Motor neuron (in vitro differentiated cells): ENCODE results near the gene TC2N. TPM values are rescaled to one million over a fixed set of nuclear protein-coding genes. Genes with fewer than 3 reads are reported as not detected.

ENCODE experiments used
- ATAC-seq, 8 experiments: fragments of 200-7000 bp; cut with Tn5 transposase; replicated peaks in 6 of 8; 2 replicates each; pipeline ENCODE4 v1.8.0; 2021; ENCODE audit warnings: mild to moderate bottlenecking in 8 of 8, moderate library complexity in 8 of 8
- H3K27ac ChIP-seq, 2 donors: fragments of 250-450 bp; sonication (Bioruptor Pico); 2 replicates each; pipeline ENCODE4 v1.9.0; 2021; ENCODE audit warnings: antibody characterized with exemption in 2 of 2, mild to moderate bottlenecking in 2 of 2, moderate library complexity in 1 of 2
- H3K4me1 ChIP-seq, 2 donors: fragments of 250-450 bp; sonication (Bioruptor Pico); replicated peaks in 1 of 2; 2 replicates each; pipeline ENCODE4 v1.6.1; 2021; ENCODE audit warnings: antibody characterized with exemption in 2 of 2, mild to moderate bottlenecking in 2 of 2, moderate library complexity in 1 of 2
- H3K4me3 ChIP-seq, 5 donors: fragments of 250-450 bp; sonication (Bioruptor Pico); 2 replicates each; pipeline ENCODE4 v1.9.0; 2021; ENCODE audit warnings: antibody characterized with exemption in 5 of 5, mild to moderate bottlenecking in 5 of 5, moderate library complexity in 4 of 5
- WGBS, 10 experiments: fragments of 450-650 bp; shearing (Covaris generic); methylation state at CpG; one replicate each; pipeline ENCODE4 v1.0.0; 2022; 5-methylcytosine and 5-hydroxymethylcytosine counted together
- in situ Hi-C, 9 experiments: fragments of 400-800 bp; cut with MboI; loops; one replicate each; pipeline ENCODE4 v1.15.0; 2021; ENCODE audit warnings: low sequenced_read_pairs in 9 of 9, low pct_unique_long_range_greater_than_20kb in 2 of 9; ENCODE audit not compliant: unreplicated experiment in 9 of 9
- total RNA-seq, 8 experiments: library from RNA; unstranded; fragments of 300-600 nt; gene quantifications; 2 replicates each; pipeline versions ENCODE4 v1.2.3 to v1.2.4, GENCODE V29; 2022

The TC2N gene
- total RNA-seq, 8 experiments from 2014 or later = 0.10 to 81.1 (median 1.2) TPM

- Histone ChIP-seq H3K4me1 (peaks cover 13 to 15% of the 10 kb centered on the region in 2 donors), H3K4me3 (no peak overlapping the region), H3K27ac (no peak overlapping the region)
- ATAC-seq = no peak
- in situ Hi-C loops = no loop called here
- WGBS, 10 experiments = 61 to 100% (median 92%) methylated on average over 1 to 2 of the region's 2 CpGs
These were observed 136.3 kb downstream of the TC2N start for GRCh38 chr14:91731018-91731417.

- WGBS, 10 experiments = 0 to 94% (median 40%) methylated on average over 1 to 3 of the region's 3 CpGs; no CpG with 5 or more reads in 4 of the 10 experiments
- Histone ChIP-seq H3K27ac (no peak overlapping the region), H3K4me1 (peaks cover 13 to 15% of the 10 kb centered on the region in 2 donors), H3K4me3 (no peak overlapping the region)
- ATAC-seq = peak in 1 of 8 experiments; percentile 25
- in situ Hi-C loops = no loop called here
These were observed 137.6 kb downstream of the TC2N start for GRCh38 chr14:91729756-91730155.

Other genes with a start within 250 kb of the TC2N start
- gene CATSPERB, start 135.4 kb downstream of the TC2N start, total RNA-seq = 10 to 100 TPM in 1 of 8 experiments, under 1 TPM in 3, not detected in 4; 0.05 to 14.9 (median 0.41) TPM
- gene FBLN5, start 80.2 kb upstream of the TC2N start, total RNA-seq = 100 to 1,000 TPM in 1 of 8 experiments, 1 to 10 TPM in 5, under 1 TPM in 2; 0.50 to 516 (median 3.4) TPM
- gene TRIP11, start 172.5 kb upstream of the TC2N start, total RNA-seq = 10 to 100 TPM; 16.8 to 45.2 (median 24.1) TPM
- gene ATXN3, start 239.0 kb upstream of the TC2N start, total RNA-seq = 10 to 100 TPM; 13.9 to 45.1 (median 24.4) TPM